Thyroid gland (tissue), 4 donors: Measurements from ENCODE around the gene RAPGEF4.

Source experiments
- POLR2A ChIP-seq, 2 donors: fragments of 450-650 bp; IDR thresholded peaks; one replicate each; pipeline ENCODE4 v1.6.1; 2017; ENCODE audit warnings: antibody characterized with exemption in 2 of 2, mild to moderate bottlenecking in 2 of 2, moderate library complexity in 1 of 2
- TF ChIP-seq, protein P1 (sequence below), 6 experiments: fragments of 200-600 bp in 3 of 6; fragments of 450-650 bp in 3 of 6; sonication (generic) in 3 of 6; IDR thresholded peaks; one replicate each; pipeline ENCODE4 v1.5.1; 2016 to 2019; ENCODE audit warnings: antibody characterized with exemption in 6 of 6, mild to moderate bottlenecking in 2 of 6, inconsistent platforms in 1 of 6, moderate library complexity in 1 of 6

- TF ChIP-seq POLR2A (IDR thresholded peaks at IDR 0.05) = no peak
- TF ChIP-seq, protein P1, sequence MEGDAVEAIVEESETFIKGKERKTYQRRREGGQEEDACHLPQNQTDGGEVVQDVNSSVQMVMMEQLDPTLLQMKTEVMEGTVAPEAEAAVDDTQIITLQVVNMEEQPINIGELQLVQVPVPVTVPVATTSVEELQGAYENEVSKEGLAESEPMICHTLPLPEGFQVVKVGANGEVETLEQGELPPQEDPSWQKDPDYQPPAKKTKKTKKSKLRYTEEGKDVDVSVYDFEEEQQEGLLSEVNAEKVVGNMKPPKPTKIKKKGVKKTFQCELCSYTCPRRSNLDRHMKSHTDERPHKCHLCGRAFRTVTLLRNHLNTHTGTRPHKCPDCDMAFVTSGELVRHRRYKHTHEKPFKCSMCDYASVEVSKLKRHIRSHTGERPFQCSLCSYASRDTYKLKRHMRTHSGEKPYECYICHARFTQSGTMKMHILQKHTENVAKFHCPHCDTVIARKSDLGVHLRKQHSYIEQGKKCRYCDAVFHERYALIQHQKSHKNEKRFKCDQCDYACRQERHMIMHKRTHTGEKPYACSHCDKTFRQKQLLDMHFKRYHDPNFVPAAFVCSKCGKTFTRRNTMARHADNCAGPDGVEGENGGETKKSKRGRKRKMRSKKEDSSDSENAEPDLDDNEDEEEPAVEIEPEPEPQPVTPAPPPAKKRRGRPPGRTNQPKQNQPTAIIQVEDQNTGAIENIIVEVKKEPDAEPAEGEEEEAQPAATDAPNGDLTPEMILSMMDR (IDR thresholded peaks at IDR 0.05) = no peak
Measured at GRCh38 chr2:172894689-172895387, 159.2 kb downstream of the RAPGEF4 start.
